GM15510 (cell line): Measurements from ENCODE around the gene MPHOSPH9.

Source experiments
- POLR2A ChIP-seq: IDR thresholded peaks from 3 replicates; pipeline ENCODE4 v1.6.1; 2011; ENCODE audit warnings: borderline replicate concordance; ENCODE audit not compliant: insufficient read length; ENCODE audit errors: extremely low read depth

The MPHOSPH9 gene

GRCh38 chr12:123237646-123238329 lies 4.8 kb upstream of the MPHOSPH9 start:
- TF ChIP-seq POLR2A, result no peak

DNA sequence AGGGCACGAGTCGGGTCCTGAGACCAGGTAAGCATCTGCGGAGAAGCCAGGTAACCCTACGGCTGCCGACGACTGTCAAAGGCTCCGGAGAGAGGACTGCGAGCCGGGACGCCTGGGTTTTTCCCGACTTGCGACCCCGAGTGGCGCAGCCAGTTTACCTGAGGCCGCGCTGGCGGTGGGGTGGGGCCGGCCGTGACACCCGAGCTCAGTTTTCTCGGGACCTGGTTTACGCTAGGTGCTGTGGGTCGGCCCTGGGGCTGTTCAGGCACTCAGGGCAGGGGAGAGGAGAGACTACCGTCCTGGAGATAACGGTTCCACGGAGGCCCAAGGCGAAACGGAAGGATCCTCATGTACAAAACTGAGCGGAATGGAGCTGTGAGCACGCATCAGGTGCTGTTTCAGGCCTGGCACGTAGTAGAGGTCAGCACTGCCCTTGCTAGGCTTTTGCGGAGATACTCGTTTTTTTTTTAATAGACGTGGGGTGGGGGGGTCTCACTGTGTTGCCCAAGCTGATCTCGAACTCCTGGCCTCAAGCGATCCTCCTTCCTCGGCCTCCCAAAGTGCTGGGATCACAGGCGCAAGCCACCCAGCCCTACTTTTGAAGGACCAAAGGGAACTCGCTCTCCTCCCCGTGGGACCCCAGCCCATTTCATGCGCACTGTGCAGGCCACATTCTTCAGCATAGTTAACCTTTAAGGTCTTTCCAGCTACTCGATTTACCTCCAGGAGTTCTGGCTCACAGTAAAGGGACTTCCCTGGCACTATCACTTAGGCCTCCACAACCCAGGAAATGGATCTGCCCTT lies 766 bp upstream of the MPHOSPH9 start:
- TF ChIP-seq POLR2A, result no peak

GRCh38 chr12:123232472-123232806 lies 502 bp downstream of the MPHOSPH9 start:
- TF ChIP-seq POLR2A, result no peak

DNA sequence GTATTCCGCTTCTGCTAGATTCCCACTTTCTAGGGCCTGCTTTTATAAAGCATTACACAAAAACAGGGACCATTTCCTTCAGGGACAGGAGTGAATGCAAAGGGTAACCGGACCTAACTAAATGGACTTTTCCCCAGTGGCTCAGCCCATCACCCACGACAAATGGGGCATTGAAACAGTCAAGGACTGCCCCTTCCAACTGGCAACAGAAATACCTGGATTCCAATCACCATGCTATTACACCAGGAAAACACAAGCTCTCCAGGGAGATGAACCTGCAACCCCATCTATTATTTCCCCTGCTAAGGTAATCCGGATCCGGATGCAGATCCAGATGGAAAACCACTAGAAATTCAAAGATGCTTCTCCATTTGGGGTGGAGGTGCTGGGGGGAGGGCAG lies 1.0 kb downstream of the MPHOSPH9 start:
- TF ChIP-seq POLR2A, result no peak

DNA sequence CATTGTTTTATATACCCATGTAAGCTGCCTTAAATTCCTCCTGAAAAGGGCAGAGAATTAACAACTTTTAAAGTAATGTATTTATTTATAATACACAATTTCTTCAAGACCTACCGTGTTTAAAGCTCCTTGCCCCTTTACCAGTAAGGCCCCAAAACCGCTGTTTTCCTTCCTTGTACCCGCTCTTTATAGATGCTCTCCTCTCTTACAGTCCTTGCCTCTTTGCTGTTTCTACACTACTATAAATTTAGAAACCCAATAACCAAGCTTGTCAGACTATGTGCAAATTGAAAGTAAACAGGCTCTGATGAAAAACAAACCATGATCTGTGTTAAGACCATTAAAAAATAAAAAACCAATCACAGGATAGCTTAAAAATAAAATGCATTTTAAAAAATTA lies 3.9 kb downstream of the MPHOSPH9 start:
- TF ChIP-seq POLR2A, result no peak

DNA sequence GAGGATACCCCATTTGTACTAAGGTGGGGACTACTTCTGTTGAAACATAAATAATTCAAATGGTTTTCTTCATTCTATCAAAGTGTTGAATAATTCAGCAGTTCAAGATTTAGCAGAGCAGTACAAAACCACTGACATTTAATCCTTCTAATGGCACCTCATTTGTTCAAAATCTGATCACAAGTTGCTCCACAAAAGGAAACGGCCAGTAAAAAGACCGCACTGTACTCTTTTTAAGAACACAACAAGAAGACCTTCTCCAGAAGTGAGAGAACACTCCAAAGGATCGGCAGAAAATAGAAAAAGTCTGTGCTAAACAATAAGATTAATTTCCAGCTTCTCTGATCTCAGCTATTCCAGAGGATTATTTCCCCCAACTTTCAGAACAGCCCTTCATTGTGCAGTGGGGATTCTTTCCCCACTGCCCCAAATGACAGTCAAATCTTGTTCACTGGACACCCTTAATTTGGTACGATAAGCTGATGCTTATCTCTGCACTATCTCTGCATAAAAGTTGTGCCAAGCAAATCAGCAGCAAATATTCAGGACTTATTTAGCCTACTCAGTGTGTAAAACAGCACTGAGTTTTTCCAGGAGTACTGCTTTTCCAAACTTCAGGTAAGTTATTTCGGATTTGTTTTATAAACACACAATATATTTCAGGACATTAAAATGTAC lies 5.2 kb downstream of the MPHOSPH9 start:
- TF ChIP-seq POLR2A, result no peak

DNA sequence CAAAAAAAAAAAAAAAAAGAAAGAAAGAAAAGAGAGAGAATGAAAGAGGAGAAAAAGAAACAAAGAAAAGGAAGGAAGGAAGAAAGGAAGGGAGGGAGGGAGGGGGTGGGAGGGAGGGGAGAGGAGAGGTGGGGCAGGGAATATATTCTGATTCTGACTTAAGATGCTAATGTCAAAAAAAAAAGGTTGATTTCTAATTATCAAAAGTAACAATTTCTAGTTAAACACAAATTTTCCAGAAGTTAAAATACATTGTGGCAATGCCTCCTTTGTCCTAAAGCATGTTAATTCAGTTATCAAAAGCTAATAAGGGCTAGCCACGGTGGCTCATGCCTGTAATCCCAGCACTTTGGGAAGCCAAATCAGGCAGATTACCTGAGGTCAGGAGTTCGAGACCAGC lies 7.5 kb downstream of the MPHOSPH9 start:
- TF ChIP-seq POLR2A, result no peak

DNA sequence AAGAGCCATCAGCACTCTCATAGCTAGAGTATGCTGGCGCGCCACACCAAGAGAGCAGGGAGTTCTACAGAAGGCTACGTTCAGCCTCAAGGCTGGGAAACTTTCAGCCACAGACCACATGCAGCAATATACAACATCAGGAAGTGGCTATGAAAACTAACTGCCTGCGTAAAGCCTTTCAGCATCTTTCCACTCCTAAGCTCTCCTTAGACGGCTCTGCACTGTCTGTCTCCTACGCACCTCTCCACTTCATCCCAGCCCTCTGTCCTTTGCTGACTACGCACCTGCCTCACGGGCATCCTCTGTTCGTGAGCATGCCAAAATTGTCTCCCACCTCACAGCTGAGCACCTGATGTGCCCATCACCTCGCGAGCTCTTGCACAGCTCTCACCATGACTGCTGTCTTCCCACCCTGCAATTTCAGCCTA lies 9.7 kb downstream of the MPHOSPH9 start:
- no peak for TF ChIP-seq POLR2A

DNA sequence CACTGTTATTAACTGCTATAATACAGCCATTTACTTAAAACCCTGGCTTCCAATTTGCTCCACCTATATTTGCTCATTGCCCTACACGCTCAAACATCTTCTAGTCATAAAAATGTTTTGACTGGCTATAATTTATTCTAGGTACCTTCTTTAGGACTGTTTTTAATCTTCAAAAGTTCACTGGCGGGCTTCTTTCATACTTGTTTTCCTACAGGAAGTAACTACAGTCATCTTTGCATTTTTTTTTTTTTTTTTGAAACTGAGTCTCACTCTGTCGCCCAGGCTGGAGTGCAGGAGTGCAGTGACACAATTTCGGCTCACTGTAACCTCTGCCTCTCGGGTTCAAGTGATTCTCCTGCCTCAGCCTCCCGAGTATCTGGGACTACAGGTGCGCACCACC lies 32.5 kb downstream of the MPHOSPH9 start:
- no peak for TF ChIP-seq POLR2A

DNA sequence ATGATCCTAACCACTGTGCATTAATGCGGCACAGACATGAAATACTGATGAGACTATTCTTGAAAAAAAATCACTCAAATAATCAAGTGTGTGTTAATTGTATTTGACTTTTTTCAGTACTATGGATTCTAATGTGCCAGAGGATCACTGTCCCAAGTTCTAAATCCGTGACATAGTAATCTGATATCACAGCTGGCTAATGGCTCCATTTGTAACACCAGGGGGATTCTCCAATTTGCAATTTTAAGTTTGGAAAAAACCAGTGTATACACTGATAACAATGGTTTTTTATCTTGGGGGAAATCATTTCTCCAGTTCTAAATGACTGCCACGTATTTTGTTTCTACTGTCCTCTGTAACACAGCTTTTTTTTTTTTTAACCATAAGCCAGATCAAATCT lies 33.0 kb downstream of the MPHOSPH9 start:
- no peak for TF ChIP-seq POLR2A

DNA sequence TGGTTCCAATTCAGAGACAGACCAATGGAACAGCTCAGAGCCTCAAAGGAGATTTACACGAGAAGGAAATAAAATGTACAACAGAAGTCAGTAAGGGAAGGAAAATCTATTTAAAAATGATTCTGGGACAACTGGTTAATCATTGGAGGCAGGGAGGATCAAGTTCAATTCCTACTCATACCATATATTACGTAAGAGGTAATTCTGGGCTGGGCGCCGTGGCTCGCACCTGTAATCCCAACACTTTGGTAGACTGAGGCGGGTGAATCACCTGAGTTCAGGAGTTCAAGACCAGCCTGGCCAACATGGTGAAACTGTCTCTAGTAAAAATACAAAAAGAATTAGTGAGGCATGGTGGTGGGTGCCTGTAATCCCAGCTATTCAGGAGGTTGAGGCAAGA lies 45.3 kb downstream of the MPHOSPH9 start:
- no peak for TF ChIP-seq POLR2A

DNA sequence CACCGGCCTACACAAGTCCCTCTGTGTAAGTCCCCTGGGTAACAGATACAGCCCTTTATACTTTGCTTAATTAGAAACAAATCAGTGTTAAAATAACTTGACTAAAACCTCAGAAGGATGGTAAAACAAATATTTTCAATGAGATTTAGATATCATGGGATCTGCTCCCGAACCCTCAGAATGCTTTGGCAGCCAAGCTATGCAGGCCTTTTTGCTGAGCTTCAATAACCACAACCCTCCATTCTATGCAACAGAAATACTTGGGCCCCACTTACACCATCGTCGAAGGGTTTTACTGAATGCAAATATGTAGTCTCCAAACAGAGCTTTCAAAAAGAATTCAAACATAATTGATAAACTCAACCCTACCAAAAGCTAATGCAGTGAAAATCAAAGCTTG lies 52.8 kb downstream of the MPHOSPH9 start:
- TF ChIP-seq POLR2A, result no peak

GRCh38 chr12:123171967-123172366 lies 61.0 kb downstream of the MPHOSPH9 start:
- TF ChIP-seq POLR2A, result no peak

GRCh38 chr12:123167329-123167728 lies 65.6 kb downstream of the MPHOSPH9 start:
- no peak for TF ChIP-seq POLR2A

GRCh38 chr12:123165537-123165936 lies 67.4 kb downstream of the MPHOSPH9 start:
- no peak for TF ChIP-seq POLR2A

DNA sequence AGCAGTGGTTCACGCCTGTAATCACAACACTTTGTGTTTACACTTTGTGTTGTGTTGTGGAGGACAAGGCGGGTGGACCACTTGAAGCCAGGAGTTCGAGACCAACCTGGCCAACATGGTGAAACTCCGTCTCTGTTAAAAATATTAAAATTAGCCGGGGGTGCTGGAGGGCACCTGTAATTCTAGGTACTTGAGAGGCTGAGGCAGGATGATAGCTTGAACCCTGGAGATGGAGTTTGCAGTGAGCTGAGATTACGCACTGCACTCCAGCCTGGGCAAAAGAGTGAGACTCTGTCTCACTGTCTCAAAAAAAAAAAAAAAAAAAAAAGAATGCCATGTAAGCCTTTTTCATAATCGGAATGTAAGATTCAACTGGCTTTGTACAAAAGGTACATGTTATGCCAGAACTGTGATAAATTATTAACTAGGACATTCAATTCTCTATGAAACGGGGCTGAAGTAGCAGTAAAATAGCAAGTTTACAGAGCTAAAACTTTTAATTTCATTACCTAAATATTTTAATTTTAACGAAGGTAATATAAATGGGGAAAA lies 68.2 kb downstream of the MPHOSPH9 start:
- no peak for TF ChIP-seq POLR2A

DNA sequence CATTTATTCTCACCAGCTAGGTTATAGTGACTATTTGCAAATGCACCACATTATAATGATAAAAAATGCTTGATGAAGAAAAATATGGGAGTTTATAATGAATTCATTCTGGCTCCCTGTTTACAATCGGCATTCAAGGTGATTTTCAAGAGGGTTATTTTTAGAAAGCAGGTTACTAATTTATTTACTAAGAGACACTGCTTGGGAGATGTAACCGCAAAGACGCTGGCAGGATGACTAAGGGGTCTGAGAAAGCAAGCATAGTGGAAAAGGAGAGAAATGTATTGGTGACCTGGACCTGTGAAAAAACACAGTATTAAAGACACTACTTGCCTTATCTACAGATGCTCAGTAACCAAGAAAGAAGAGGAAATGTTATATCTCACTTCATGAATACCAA lies 68.7 kb downstream of the MPHOSPH9 start:
- no peak for TF ChIP-seq POLR2A

- no peak for TF ChIP-seq POLR2A
These were observed 69.7 kb downstream of the MPHOSPH9 start for GRCh38 chr12:123163227-123163626.
